HepG2 (cell line): ENCODE results near the gene CHRNB1. TPM values are rescaled to one million over a fixed set of nuclear protein-coding genes. Genes with fewer than 3 reads are reported as not detected.

ENCODE experiments used
- ADNP ChIP-seq: sonication (generic); formaldehyde crosslinking; IDR thresholded peaks from 2 replicates; pipeline ENCODE4 v1.4.0; 2020; ENCODE audit warnings: missing genetic modification reagents
- BORCS8-MEF2B ChIP-seq: sonication (generic); formaldehyde crosslinking; IDR thresholded peaks from 2 replicates; pipeline ENCODE4 v1.8.0; 2022; ENCODE audit warnings: mild to moderate bottlenecking, missing genetic modification reagents
- EHMT2 ChIP-seq: fragments of 200-600 bp; sonication (generic); IDR thresholded peaks from 2 replicates; pipeline ENCODE4 v1.7.0; 2017; ENCODE audit warnings: antibody characterized with exemption, low read depth, low read length, borderline replicate concordance
- KLF12 ChIP-seq: sonication (generic); formaldehyde crosslinking; IDR thresholded peaks from 2 replicates; pipeline ENCODE4 v1.4.0; 2020; ENCODE audit warnings: missing genetic modification reagents, borderline replicate concordance
- MED1 ChIP-seq: sonication (generic); formaldehyde crosslinking; IDR thresholded peaks from 2 replicates; pipeline ENCODE4 v1.4.0; 2020; ENCODE audit warnings: missing genetic modification reagents
- RFX5 ChIP-seq: IDR thresholded peaks from 2 replicates; pipeline ENCODE4 v1.6.1; 2011; ENCODE audit warnings: low read depth, low read length, improper control_type of control experiment
- SMC3 ChIP-seq: IDR thresholded peaks from 2 replicates; pipeline ENCODE4 v1.6.1; 2011; ENCODE audit warnings: low read length, improper control_type of control experiment
- SP140L ChIP-seq: sonication (generic); formaldehyde crosslinking; IDR thresholded peaks from 2 replicates; pipeline ENCODE4 v1.4.0; 2020; ENCODE audit warnings: missing genetic modification reagents, borderline replicate concordance
- ZNF230 ChIP-seq: sonication (generic); formaldehyde crosslinking; IDR thresholded peaks from 2 replicates; pipeline ENCODE4 v1.4.0; 2020; ENCODE audit warnings: mild to moderate bottlenecking, missing genetic modification reagents
- ZNF234 ChIP-seq: sonication (generic); formaldehyde crosslinking; conservative IDR thresholded peaks from 2 replicates; pipeline ENCODE4 v1.5.1; 2020; ENCODE audit warnings: mild to moderate bottlenecking, missing genetic modification reagents
- polyA plus RNA-seq, 8 experiments: library from polyadenylated mRNA; depleted of rRNA in 3 of 8; stranded (reverse) in 7 of 8; unstranded in 1 of 8; fragments of >200 nt; fragmentation: Illumina TruSeq in 4 of 8; extraction: Trizol in 4 of 8; gene quantifications; 2 replicates each; pipeline versions ENCODE4 v1.2.1 to v1.2.3, GENCODE V29; 2011 to 2016; ENCODE audit warnings: low read depth in 4 of 8, missing spikeins in 1 of 8, mixed read lengths in 1 of 8; ENCODE audit not compliant: insufficient read depth in 1 of 8
- total RNA-seq, 5 experiments: library from RNA; depleted of rRNA; stranded (reverse); fragments of >200 nt; fragmentation: Illumina TruSeq; extraction: Trizol; gene quantifications; 2 replicates each; pipeline ENCODE4 v1.2.3, GENCODE V29; 2016; ENCODE audit warnings: low read depth in 1 of 5
- TF ChIP-seq, protein P1 (sequence below): fragments of 450-650 bp; IDR thresholded peaks from 2 replicates; pipeline ENCODE4 v1.6.1; 2016
- TF ChIP-seq, protein P2 (sequence below): sonication (generic); formaldehyde crosslinking; IDR thresholded peaks from 2 replicates; pipeline ENCODE4 v1.5.0; 2020; ENCODE audit warnings: missing genetic modification reagents

CHRNB1 gene
- total and polyA plus RNA-seq, 2 of the 13 experiments (the other 11 are each of a cell fraction or from before 2014, with no cell fraction given), result 5.4 to 33.7 TPM

GRCh38 chr17:7419819-7420610 lies 24.8 kb upstream of the CHRNB1 start, which contains the start of gene SPEM1 (continued):
- TF ChIP-seq, protein P1, sequence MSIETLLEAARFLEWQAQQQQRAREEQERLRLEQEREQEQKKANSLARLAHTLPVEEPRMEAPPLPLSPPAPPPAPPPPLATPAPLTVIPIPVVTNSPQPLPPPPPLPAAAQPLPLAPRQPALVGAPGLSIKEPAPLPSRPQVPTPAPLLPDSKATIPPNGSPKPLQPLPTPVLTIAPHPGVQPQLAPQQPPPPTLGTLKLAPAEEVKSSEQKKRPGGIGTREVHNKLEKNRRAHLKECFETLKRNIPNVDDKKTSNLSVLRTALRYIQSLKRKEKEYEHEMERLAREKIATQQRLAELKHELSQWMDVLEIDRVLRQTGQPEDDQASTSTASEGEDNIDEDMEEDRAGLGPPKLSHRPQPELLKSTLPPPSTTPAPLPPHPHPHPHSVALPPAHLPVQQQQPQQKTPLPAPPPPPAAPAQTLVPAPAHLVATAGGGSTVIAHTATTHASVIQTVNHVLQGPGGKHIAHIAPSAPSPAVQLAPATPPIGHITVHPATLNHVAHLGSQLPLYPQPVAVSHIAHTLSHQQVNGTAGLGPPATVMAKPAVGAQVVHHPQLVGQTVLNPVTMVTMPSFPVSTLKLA, result no peak
- TF ChIP-seq, protein P2, sequence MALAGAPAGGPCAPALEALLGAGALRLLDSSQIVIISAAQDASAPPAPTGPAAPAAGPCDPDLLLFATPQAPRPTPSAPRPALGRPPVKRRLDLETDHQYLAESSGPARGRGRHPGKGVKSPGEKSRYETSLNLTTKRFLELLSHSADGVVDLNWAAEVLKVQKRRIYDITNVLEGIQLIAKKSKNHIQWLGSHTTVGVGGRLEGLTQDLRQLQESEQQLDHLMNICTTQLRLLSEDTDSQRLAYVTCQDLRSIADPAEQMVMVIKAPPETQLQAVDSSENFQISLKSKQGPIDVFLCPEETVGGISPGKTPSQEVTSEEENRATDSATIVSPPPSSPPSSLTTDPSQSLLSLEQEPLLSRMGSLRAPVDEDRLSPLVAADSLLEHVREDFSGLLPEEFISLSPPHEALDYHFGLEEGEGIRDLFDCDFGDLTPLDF (CRISPR knock-in tag), result no peak
- TF ChIP-seq SP140L (CRISPR knock-in tag), result no peak
- TF ChIP-seq ADNP, result no peak
- no peak for TF ChIP-seq ZNF234 (CRISPR knock-in tag)
- no peak for TF ChIP-seq BORCS8-MEF2B
- TF ChIP-seq MED1 (CRISPR knock-in tag), result no peak
- no peak for TF ChIP-seq SMC3
- no peak for TF ChIP-seq KLF12 (CRISPR knock-in tag)
- no peak for TF ChIP-seq ZNF230 (CRISPR knock-in tag)
- TF ChIP-seq EHMT2, result no peak
- TF ChIP-seq RFX5, result no peak
